ENCODE results near the gene COL23A1. TPM values are rescaled to one million over a fixed set of nuclear protein-coding genes. Genes with fewer than 3 reads are reported as not detected.

The COL23A1 gene
- polyA plus RNA-seq, 3 donors: 0.11 to 0.21 TPM; not detected in 1

DNA sequence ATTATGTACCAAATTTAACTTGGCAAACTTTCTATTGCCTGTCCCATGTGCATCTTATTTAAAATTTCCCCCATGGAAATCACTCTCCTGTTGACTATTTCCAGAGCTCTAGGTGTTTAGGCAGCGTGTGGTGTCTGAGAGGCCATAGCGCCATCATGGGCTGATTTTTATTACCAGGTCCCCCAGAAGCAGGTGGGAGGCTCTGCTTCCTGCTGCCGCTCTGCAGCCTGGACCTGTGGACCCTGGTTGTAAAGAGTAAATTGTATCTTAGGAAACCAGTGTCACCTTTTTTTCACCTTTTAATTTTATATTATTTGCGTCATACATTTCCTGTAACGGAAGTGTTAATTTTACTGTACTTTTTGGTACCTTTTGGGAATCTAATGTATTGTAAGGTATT is 379.5 kb downstream of the COL23A1 start:
- Histone ChIP-seq H3K79me2 (ENCODE audit: insufficient read depth, low read length) (peaks cover 81% of the 10 kb centered on the region), H3K9ac (ENCODE audit: insufficient read depth, low read length, poor library complexity, severe bottlenecking) (no peak overlapping the region), H3K4me3 (replicated peaks in 1 of 3; ENCODE audit: low read depth in 2 of 3, low read length in 3 of 3) (no peak overlapping the region), H3K4me1 (ENCODE audit: control insufficient read depth in 1 of 2, insufficient read depth in 2 of 2, low read length in 2 of 2) (peaks cover 17 to 35% of the 10 kb centered on the region in 2 donors), H3K36me3 (replicated peaks in 1 of 2; ENCODE audit: control insufficient read depth in 1 of 2, insufficient read depth in 2 of 2, low read length in 2 of 2) (peaks cover 91 to 96% of the 10 kb centered on the region in 2 donors), H3K27ac (ENCODE audit: low read depth in 1 of 2, low read length in 2 of 2) (no peak overlapping the region), H3K4me2 (replicated peaks; ENCODE audit: extremely low read depth, low read length, poor library complexity, severe bottlenecking) (no peak overlapping the region), H2AFZ (ENCODE audit: insufficient read depth, low read depth, low read length, poor library complexity, severe bottlenecking) (no peak overlapping the region), H3K9me3 (replicated peaks in 1 of 2; ENCODE audit: control insufficient read depth in 1 of 2, insufficient read depth in 1 of 2, low read length in 2 of 2) (no peaks in the 10 kb centered on the region), H4K20me1 (ENCODE audit: insufficient read depth, low read length) (peaks cover 100% of the 10 kb centered on the region), H3K27me3 (ENCODE audit: control insufficient read depth in 2 of 2, insufficient read depth in 2 of 2, low read length in 2 of 2) (no peaks in the 10 kb centered on the region)
- Mint-ChIP-seq H3K4me1 (peaks cover 35% of the 10 kb centered on the region), H3K36me3 (peaks cover 93% of the 10 kb centered on the region in 2 donors), H3K4me3 (no peak overlapping the region), H3K27ac (no peak overlapping the region), H3K27me3 (ENCODE audit: low read depth in 3 of 3) (peaks cover 0 to 1% (median 0%) of the 10 kb centered on the region in 3 donors), H3K9me3 (peaks cover 0 to 2% (median 0%) of the 10 kb centered on the region in 7 donors)
- no peak for DNase-seq
- intact Hi-C loops (cut with micrococcal nuclease): no loop called here
- WGBS (ENCODE audit: insufficient coverage): no CpG with 5 or more reads among the region's 5 CpGs
- TF ChIP-seq, protein P1, sequence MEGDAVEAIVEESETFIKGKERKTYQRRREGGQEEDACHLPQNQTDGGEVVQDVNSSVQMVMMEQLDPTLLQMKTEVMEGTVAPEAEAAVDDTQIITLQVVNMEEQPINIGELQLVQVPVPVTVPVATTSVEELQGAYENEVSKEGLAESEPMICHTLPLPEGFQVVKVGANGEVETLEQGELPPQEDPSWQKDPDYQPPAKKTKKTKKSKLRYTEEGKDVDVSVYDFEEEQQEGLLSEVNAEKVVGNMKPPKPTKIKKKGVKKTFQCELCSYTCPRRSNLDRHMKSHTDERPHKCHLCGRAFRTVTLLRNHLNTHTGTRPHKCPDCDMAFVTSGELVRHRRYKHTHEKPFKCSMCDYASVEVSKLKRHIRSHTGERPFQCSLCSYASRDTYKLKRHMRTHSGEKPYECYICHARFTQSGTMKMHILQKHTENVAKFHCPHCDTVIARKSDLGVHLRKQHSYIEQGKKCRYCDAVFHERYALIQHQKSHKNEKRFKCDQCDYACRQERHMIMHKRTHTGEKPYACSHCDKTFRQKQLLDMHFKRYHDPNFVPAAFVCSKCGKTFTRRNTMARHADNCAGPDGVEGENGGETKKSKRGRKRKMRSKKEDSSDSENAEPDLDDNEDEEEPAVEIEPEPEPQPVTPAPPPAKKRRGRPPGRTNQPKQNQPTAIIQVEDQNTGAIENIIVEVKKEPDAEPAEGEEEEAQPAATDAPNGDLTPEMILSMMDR (IDR thresholded peaks at IDR 0.05): no peak

DNA sequence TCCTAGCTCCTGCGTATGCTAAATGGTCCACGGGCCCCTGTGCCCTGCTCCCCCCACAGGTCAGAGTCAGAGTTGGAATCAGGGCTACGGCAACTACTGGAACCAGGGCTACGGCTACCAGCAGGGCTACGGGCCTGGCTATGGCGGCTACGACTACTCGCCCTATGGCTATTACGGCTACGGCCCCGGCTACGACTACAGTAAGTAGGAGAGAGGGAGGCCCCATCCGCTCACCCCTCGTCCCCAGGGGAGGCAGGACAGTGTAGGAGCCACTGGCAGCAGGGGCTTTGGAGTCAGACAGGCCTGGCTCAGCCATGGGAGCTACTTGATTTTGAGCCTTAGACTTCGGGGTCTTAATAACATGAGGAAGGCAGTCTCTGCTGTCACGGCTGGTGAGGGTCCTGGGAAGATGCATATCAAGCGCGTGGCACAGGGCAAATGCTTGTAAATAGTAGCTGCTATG is 380.1 kb downstream of the COL23A1 start:
- Histone ChIP-seq H3K4me2 (replicated peaks; ENCODE audit: extremely low read depth, low read length, poor library complexity, severe bottlenecking) (no peak overlapping the region), H4K20me1 (ENCODE audit: insufficient read depth, low read length) (peaks cover 100% of the 10 kb centered on the region), H3K9me3 (replicated peaks in 1 of 2; ENCODE audit: control insufficient read depth in 1 of 2, insufficient read depth in 1 of 2, low read length in 2 of 2) (no peaks in the 10 kb centered on the region), H3K36me3 (replicated peaks in 1 of 2; ENCODE audit: control insufficient read depth in 1 of 2, insufficient read depth in 2 of 2, low read length in 2 of 2) (peaks cover 85 to 91% of the 10 kb centered on the region in 2 donors), H3K4me1 (ENCODE audit: control insufficient read depth in 1 of 2, insufficient read depth in 2 of 2, low read length in 2 of 2) (peaks cover 15 to 34% of the 10 kb centered on the region in 2 donors), H3K27ac (ENCODE audit: low read depth in 1 of 2, low read length in 2 of 2) (peak overlapping the region in 1 of 2 donors; percentile 1), H3K79me2 (ENCODE audit: insufficient read depth, low read length) (peaks cover 86% of the 10 kb centered on the region), H3K27me3 (ENCODE audit: control insufficient read depth in 2 of 2, insufficient read depth in 2 of 2, low read length in 2 of 2) (no peaks in the 10 kb centered on the region), H3K9ac (ENCODE audit: insufficient read depth, low read length, poor library complexity, severe bottlenecking) (no peak overlapping the region), H2AFZ (ENCODE audit: insufficient read depth, low read depth, low read length, poor library complexity, severe bottlenecking) (no peak overlapping the region), H3K4me3 (replicated peaks in 1 of 3; ENCODE audit: low read depth in 2 of 3, low read length in 3 of 3) (no peak overlapping the region)
- intact Hi-C loops (cut with micrococcal nuclease): no loop called here
- no peak for DNase-seq
- Mint-ChIP-seq H3K4me3 (no peak overlapping the region), H3K27ac (peak overlapping the region in 2 of 7 donors; percentile 26 to 72), H3K9me3 (no peaks in the 10 kb centered on the region), H3K27me3 (ENCODE audit: low read depth in 3 of 3) (peaks cover 0 to 1% (median 0%) of the 10 kb centered on the region in 3 donors), H3K4me1 (peaks cover 33% of the 10 kb centered on the region), H3K36me3 (peaks cover 89 to 90% of the 10 kb centered on the region in 2 donors)
- TF ChIP-seq, protein P1 (IDR thresholded peaks at IDR 0.05): no peak
- WGBS (ENCODE audit: insufficient coverage): 91% methylated on average over 11 of the region's 18 CpGs
